Fibroblast of skin of scalp (primary cell): ENCODE measurements around the gene NRTN.

Experiments
- DNase-seq: peaks from one replicate; pipeline ENCODE4 v3.0.0-alpha.2; 2013

NRTN gene

DNA sequence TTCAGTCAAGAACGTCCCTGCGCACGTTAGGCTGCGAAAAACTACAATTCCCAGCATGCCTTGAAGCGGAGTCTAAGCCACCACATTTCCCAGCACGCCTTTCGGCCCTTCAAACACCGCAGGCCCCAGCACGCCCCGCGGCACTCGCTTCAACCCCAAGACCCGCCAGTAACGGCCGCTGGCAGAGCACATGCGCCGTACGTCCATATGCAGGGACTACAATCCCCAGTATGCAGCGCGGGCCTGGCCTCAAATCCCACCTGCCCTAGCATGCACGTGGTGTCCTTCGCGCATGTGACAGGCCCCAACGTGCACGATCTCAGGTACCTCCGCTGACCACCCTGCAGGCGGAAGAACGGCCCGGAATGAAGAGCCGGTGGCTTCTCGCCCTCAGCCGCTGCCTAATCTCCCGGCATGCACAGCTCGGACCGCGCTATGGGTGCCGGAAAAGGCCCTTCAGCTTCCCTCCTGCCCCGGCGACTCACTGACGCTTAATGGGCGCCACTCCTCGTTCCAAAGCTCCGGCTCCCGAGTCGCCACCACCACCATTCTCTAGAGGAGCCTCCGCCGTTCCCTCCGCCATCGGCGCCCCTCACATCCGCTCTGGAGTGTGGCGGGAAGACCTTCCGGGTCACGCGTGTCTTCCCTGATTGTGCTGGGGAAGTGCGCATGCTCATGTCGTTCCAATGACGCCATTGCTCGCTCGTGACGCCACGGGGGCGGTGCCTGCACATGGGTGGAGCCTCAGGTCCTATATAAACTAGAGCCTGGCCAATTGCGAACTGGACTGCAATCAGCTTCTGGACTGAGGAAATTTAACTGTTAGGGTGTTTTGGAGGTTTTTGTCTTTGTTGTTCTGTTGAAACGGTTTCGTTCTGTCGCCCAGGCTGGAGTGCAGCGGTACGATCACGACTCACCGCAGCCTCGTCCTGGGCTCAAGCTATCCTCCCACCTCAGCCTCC lies 14.0 kb upstream of the NRTN start, which contains the start of gene DUS3L:
TSS of gene DUS3L (minus strand) at position 605 of the 962 bp plus-strand sequence. CDS start at position 583, 22 bp downstream.
- DNase-seq: peak; percentile 98

DNA sequence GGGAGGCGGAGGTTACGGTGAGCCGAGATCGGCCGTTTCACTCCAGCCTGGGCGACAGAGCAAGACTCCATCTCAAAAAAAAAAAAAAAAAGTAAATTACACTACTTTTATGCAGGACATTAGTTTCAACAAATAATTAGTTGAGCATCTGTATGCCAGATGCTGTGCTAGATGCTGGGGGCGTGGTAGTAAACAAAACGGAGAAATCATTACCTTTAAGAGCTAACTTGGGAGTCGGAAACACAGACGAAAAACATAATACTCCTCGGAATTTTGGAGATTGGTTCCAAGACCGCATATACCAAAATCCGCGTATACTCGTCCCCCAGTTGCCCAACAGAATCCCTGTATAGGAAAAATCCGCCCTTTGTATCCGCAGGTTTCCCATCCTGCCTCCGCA lies 12.6 kb upstream of the NRTN start:
- DNase-seq: no peak

DNA sequence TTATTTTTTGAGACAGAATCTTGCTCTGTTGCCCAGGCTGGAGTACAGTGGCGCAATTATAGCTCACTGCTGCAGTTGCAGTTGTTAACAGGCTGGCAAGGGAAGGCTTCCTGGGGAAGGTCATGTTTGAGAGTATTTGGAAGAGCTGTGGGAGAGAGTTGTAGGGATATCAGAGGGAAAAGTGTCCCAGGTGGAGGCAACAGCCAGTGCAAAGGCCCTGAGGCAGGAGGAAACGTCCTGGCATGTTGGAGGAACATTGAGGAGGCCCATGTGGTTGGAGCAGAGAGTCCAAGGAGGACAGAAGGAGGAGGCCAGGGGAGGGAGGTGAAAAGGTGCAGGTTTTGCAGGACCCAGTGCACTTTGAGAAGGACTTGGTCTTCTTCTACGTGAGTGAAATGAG lies 11.7 kb upstream of the NRTN start:
- DNase-seq: no peak

DNA sequence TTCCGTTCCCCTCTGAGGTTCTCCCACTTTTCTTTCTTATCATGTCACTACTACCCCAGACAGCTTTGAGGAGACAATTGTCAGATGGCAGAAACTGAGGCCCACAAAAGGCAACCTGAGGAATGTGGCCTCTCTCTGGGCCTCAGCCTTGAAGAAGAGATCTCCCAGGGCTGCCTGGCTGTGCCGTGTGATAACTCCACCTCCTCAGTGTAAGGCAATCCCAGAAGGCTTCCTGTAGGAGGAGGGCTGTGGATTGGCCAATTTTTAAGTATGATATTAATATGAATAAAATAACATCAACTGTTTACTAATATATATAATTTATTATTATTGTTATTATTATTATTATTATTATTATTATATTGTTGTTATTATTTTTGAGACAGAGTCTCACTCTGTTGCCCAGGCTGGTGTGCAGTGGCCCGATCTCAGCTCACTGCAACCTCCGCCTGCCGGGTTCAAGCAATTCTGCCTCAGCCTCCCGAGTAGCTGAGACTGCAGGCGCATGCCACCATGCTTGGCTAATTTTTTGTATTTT lies 9.4 kb upstream of the NRTN start:
- DNase-seq: no peak

DNA sequence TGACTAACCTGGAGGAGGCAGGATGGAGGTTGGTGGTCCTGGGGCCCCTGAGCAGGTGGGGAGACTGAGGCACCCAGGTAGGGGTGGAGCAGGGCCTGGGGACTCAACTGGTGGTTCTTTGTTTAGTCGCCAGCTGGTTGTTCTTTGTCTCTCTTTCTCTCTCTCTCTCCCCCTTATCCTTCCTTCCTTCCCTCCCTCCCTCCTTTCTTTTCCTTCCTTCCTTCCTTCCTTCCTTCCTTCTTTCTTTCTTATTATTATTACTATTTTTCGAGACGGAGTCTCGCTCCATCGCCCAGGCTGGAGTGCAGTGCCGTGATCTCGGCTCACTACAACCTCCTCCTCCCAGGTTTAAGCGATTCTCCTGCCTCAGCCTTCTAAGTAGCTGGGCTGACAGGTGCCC lies 6.6 kb upstream of the NRTN start:
- DNase-seq: no peak

DNA sequence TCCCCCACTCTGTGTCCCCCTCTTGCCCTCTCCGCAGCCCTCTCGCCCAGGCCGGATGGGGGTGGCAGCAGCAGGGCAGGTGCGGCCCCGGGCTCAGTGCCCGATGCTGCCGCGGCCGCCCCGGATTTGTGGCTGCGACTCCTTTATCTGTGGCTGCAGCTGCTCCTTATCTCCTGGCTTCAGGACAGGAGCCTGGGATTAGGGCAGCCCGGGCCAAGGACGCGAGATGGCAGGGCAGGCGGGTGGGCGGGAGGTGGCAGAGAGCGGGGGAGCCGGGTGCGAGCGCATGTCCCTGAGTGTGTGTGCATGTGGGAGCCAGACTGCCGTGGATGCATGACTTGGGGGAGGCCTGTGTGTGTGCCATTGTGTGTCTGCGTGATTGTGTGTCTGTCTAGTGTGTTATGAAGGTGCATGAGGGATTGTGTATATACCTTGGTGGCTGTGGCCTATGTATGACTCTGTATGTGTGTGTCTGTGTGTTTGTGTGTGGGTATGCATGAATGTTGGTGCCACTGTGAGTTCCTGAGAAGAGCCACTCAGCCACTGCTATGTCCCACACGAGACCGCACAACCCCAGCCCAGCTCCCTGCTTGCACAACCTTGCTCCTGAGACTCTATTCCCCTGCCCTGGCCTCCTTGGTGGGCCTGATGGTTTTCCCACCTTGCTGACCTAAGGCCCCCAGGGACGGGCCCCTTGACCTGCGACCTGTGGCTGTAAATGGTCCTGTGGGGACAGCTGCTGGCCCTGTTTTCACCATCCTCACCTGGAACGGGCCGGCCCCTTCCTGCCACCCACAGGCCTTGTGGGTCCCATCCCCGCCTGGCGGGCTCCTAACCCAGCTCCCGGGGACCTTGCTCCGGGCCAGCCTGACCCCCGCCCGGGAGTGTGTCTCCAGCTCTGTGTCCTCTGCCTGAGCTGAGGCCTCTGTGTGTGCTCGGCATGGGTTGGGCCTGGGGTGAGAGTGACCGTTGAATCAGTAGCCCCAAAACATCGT lies 5.3 kb upstream of the NRTN start:
- DNase-seq: no peak

GRCh38 chr19:5800361-5801270 lies 4.3 kb upstream of the NRTN start:
- no peak for DNase-seq

DNA sequence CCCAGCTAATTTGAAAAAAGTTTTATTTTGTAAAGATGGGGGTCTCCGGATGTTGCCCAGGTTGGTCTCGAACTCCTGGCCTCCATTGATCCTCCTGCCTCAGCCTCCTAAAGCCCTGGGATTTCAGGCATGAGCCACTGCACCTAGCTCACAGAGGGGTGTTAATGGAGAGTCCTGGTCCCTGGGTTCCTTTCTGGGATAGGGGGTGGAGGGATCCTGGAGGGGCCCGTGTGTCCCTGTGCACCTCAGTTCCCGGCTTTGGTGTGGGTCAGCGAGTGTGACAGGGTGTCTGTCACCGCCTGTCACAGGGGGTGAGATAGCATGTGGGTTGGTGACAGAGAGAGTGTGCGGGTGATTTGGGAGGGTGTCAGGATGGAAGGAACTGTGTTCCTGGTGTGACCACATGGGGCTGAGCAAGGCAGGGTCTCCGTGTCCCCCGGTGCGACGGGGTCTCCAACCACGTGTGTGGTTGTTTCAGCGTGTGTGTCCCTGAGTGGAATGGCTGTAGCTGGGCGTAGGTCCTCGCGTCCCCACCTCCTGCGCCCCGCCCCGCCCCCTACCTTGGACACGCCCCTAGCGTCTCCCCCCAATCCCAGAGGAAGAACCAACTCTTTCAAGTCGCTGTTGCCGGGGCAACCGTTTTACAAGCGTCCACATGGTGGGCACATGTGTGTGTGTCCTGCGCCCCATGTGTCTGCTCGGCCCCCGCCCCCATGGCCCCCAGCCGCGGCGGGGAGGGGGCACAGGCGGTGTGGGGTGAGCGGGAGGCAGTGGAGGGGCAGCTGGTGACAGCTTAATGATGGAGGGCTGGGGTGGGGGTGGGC lies 2.9 kb upstream of the NRTN start:
- DNase-seq: peak; percentile 47

DNA sequence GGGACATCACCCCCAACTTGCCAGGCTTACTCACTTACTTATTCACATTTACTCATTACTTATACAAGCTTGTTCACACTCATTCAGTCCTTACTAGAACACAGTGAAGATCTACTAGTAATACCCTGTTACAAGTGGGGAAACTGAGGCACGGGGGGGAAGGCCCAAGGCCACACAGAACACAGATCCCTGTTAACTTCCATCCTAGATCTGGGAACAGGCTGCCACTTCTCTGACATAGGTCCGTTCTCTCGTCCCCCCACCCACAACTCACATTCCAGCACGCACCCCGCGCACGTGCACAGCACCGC lies 1.5 kb upstream of the NRTN start:
- DNase-seq: no peak

DNA sequence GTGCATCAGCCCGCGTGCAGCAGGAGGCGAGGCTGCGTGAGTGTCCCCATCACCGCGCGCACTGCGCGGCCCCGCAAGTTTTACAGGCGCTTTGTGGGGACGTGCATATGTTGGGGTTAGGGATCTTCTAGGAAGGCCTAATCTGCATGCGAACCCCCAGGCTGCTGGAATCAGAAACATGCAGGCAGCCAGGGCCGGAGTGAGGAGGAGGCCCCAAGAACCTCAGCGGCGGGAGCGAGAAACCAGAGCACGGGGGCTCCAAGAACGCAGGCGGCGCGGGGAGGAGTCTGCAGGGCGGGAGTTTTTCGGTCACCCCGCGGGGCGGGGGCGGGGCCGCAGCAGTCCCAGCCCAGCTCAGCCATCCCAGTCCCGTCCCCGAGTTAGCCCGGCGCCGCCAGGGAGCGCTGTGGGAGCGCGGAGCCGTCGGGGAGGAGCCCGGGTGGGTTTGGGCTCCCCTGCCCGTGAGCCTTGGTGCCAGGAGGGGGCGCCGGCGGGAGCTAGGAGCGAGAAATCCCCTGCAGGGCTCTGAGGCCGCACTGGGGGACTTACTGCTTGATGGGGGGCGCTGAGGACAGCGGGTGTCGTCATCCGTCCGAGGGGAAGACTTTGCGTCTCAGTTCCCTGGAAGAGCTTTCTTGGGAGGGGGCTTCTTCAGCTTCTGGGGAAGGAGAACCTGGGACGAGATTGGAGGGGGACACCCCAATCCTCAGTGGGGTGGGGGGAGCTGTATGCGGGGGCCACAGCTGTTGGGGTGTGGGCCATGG lies 933 bp upstream of the NRTN start:
- DNase-seq: peak; percentile 88

GRCh38 chr19:5805462-5806132 lies 730 bp downstream of the NRTN start:
- peak; percentile 56 for DNase-seq

GRCh38 chr19:5806133-5806489 lies 1.2 kb downstream of the NRTN start:
- DNase-seq: no peak

DNA sequence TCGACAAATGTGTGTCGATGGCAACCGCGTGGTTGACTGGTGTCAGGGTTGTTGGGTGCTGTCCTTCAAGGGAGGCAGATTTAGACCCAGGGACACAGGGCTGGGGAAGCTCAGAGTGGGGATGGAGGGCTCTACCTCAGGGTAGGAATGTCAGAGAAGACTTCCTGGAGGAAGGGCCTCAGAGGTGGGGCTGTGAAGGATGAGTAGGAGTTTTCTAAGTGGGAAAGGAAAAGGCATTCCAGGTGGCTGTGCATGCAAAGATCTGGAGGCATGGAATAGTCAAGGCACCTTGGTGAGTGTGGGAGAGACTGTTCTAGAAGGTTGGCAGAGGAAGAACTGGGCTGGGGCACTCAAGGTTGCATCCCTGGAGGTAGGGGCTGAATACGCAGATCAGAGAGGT lies 2.0 kb downstream of the NRTN start:
- no peak for DNase-seq

GRCh38 chr19:5808120-5808816 lies 3.4 kb downstream of the NRTN start:
- DNase-seq: no peak

DNA sequence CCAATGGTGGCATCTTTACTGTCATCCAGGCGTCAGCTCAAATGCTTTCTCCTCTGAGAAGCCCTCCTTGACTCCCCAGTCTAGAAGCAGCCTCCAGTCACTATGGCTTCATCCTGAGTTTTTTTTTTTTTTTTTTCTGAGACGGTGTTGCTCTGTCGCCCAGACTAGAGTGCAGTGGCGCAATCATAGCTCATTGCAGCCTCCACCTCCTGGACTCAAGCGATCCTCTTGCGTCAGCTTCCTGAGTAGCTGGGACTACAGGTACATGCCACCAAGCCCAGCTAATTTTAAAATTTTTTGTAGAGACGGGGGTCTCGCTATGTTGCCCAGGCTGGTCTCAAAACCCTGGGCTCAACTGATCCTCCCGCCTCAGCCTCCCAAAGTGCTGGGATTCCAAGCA lies 4.2 kb downstream of the NRTN start:
- DNase-seq: no peak

- no peak for DNase-seq
These were observed 4.6 kb downstream of the NRTN start for GRCh38 chr19:5809469-5809868.

- no peak for DNase-seq
These were observed 6.2 kb downstream of the NRTN start for GRCh38 chr19:5811117-5811516.

- DNase-seq: no peak
These were observed 9.4 kb downstream of the NRTN start for GRCh38 chr19:5814123-5814851.
